Heart left ventricle (tissue), 13 donors: Measurements from ENCODE around the gene DKKL1.

ENCODE experiments used
- CTCF ChIP-seq, 12 donors: fragments of 200-600 bp; sonication (generic) in 4 of 12; IDR thresholded peaks; one replicate each; pipeline versions ENCODE4 v1.5.0 to v1.8.0; 2018 to 2022; ENCODE audit warnings: antibody characterized with exemption in 12 of 12, mild to moderate bottlenecking in 5 of 12
- POLR2A ChIP-seq, 2 donors: fragments of 450-650 bp; IDR thresholded peaks; one replicate each; pipeline ENCODE4 v1.6.1; 2017; ENCODE audit warnings: antibody characterized with exemption in 2 of 2, mild to moderate bottlenecking in 2 of 2, moderate library complexity in 2 of 2
- donor health status: ischemic (EF 13 %, LVEDD 7.1; RV severe dilation, severe dysfunction).
- donor health status: DM: no; HTN: yes; CAD: no.
- donor health status: DM: no; HTN: no; CAD: no.
- donor health status: ischemic (EF 25% LVEDD 6.9; RV normal size, moderate dysfunction).
- donor health status: ischemic (EF 25% LVEDD 5.7; RV mildly dilated, moderate dysfunction).
- donor health status: ischemic (EF 35%, LVEDD 5.7; RV mildly dilated, moderate dysfunction).
- donor health status: nonischemic (EF 11% LVEDD 7.7; RV severe dilation, severe dysfunction).
- donor health status: DM: yes; HTN: yes; CAD: no.
- donor health status: PGD.
- donor health status: ischemic (EF 29% LVEDD 5.4; RV normal size, mild dysfunction).
- donor health status: nonischemic (EF 23%, LVEDD 6.1; RV moderate dilation, normal function).

GRCh38 chr19:49343123-49343522 is 20.6 kb upstream of the DKKL1 start:
- TF ChIP-seq CTCF (IDR thresholded peaks at IDR 0.05): no peak
- TF ChIP-seq POLR2A (IDR thresholded peaks at IDR 0.05): no peak
